B cell (primary cell): ENCODE data around the gene SULT2A1.
"Not testable (repeated sequence)": the region's sequence is repeated elsewhere in the genome, so short reads cannot be mapped to it uniquely, and the experiment has no call there.

Source experiments
- EZH2 ChIP-seq: IDR thresholded peaks from 2 replicates; pipeline ENCODE4 v1.6.1; 2012; ENCODE audit warnings: borderline replicate concordance, low read depth, mild to moderate bottlenecking, moderate library complexity, low read length; ENCODE audit not compliant: insufficient read depth, poor library complexity, severe bottlenecking
- TF ChIP-seq, protein P1 (sequence below): fragments of 200-600 bp; IDR thresholded peaks from one replicate; pipeline ENCODE4 v1.8.0; 2022; ENCODE audit warnings: antibody characterized with exemption, mild to moderate bottlenecking

DNA sequence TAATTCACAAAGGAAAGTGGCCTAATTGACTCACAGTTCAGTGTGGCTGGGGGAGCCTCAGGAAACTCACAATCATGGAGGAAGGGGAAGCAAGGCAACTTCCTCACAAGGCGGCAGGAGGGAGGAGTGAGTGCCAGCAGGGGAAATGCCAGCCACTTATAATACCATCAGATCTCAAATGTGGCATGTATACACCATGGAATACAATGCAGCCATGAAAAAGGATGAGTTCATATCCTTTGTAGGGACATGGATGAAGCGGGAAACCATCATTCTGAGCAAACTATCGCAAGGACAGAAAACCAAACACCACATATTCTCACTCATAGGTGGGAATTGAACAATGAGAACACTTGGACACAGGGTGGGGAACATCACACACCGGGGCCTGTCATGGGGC lies 6.7 kb downstream of the SULT2A1 start:
- TF ChIP-seq, protein P1, sequence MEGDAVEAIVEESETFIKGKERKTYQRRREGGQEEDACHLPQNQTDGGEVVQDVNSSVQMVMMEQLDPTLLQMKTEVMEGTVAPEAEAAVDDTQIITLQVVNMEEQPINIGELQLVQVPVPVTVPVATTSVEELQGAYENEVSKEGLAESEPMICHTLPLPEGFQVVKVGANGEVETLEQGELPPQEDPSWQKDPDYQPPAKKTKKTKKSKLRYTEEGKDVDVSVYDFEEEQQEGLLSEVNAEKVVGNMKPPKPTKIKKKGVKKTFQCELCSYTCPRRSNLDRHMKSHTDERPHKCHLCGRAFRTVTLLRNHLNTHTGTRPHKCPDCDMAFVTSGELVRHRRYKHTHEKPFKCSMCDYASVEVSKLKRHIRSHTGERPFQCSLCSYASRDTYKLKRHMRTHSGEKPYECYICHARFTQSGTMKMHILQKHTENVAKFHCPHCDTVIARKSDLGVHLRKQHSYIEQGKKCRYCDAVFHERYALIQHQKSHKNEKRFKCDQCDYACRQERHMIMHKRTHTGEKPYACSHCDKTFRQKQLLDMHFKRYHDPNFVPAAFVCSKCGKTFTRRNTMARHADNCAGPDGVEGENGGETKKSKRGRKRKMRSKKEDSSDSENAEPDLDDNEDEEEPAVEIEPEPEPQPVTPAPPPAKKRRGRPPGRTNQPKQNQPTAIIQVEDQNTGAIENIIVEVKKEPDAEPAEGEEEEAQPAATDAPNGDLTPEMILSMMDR, result not testable (repeated sequence)
- not testable (repeated sequence) for TF ChIP-seq EZH2
